Measurements from ENCODE around the gene AHNAK2.
"Not testable (repeated sequence)": the region's sequence is repeated elsewhere in the genome, so short reads cannot be mapped to it uniquely, and the experiment has no call there.

Gene AHNAK2

GRCh38 chr14:104926619-104927431, 51.3 kb downstream of the AHNAK2 start:
- peak; percentile 34 for ATAC-seq
- no peak overlapping the region for H3K27ac Mint-ChIP-seq

GRCh38 chr14:104925855-104926609, 52.1 kb downstream of the AHNAK2 start:
- no peak overlapping the region for H3K27ac Mint-ChIP-seq
- DNase-seq (ENCODE audit: low spot score in 2 of 2) (no peak), ATAC-seq (no peak)
- no peak overlapping the region for H3K4me3 Mint-ChIP-seq
- no peaks in the 10 kb centered on the region for H3K36me3 Mint-ChIP-seq
- no peaks in the 10 kb centered on the region for H3K4me1 Mint-ChIP-seq
- H3K9me3 Mint-ChIP-seq = no peaks in the 10 kb centered on the region

More at GRCh38 chr14:104926619-104927431, 51.3 kb downstream of the AHNAK2 start:
- Mint-ChIP-seq H3K9me3 (no peaks in the 10 kb centered on the region), H3K4me1 (no peaks in the 10 kb centered on the region), H3K4me3 (no peak overlapping the region), H3K36me3 (no peaks in the 10 kb centered on the region)
- DNase-seq (ENCODE audit: low spot score in 2 of 2) = no peak

- no peak for ATAC-seq
- DNase-seq (ENCODE audit: low spot score in 2 of 2) = no peak
- no peak overlapping the region for H3K4me3 Mint-ChIP-seq
- H3K9me3 Mint-ChIP-seq = no peaks in the 10 kb centered on the region
- H3K36me3 Mint-ChIP-seq = no peaks in the 10 kb centered on the region
- no peak overlapping the region for H3K27ac Mint-ChIP-seq
- H3K4me1 Mint-ChIP-seq = no peaks in the 10 kb centered on the region
Measured at GRCh38 chr14:104925214-104925854, 52.8 kb downstream of the AHNAK2 start.

DNA sequence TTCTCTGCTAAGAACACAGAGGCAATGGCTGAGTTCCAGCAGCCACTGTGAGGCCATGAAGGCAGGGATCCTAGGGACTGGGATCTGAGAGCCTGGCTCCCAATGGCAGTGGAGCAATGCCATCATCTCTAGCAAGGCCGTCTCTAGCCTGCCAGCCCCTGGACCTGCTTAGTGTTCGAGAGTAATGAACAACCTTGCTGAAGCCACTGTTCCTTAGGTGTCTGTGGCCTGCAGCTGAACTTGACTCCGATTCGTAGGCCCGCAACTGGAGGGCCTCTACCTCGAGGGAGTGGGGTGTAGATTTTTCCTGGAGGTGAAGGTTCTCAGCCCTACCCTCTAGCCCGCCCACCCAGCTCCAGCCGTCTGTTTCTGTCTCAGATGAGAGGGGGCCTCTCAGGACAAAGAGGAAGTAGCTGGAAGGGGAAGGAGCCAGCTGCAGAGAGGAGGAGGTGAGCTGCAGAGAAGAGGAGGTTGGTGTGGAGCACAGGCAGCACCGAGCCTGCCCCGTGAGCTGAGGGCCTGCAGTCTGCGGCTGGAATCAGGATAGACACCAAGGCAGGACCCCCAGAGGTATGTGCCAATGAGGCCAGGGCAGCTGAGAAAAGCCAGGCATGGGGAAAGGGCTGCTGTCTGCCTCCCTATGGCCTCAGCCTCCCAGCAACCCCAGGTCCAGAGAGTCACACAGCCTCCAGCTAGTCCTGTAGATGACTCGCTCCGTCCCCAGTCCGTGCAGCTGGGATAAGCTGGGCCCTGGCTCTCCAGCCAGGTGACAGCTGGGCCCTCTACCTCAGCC, 53.6 kb downstream of the AHNAK2 start, which contains the start of gene PLD4:
Gene PLD4 (plus strand): TSS at position 459 of the 793 bp plus-strand sequence. CDS start 2,262 bp downstream, outside the sequence.
- Mint-ChIP-seq H3K27ac (no peak within 1 kb of the TSS), H3K9me3 (no peaks in the 10 kb centered on the region), H3K4me1 (no peaks in the 10 kb centered on the region), H3K4me3 (no peak within 1 kb of the TSS), H3K36me3 (no peaks in the 10 kb centered on the region)
- ATAC-seq = no peak
- no peak for DNase-seq (ENCODE audit: low spot score in 2 of 2)

DNA sequence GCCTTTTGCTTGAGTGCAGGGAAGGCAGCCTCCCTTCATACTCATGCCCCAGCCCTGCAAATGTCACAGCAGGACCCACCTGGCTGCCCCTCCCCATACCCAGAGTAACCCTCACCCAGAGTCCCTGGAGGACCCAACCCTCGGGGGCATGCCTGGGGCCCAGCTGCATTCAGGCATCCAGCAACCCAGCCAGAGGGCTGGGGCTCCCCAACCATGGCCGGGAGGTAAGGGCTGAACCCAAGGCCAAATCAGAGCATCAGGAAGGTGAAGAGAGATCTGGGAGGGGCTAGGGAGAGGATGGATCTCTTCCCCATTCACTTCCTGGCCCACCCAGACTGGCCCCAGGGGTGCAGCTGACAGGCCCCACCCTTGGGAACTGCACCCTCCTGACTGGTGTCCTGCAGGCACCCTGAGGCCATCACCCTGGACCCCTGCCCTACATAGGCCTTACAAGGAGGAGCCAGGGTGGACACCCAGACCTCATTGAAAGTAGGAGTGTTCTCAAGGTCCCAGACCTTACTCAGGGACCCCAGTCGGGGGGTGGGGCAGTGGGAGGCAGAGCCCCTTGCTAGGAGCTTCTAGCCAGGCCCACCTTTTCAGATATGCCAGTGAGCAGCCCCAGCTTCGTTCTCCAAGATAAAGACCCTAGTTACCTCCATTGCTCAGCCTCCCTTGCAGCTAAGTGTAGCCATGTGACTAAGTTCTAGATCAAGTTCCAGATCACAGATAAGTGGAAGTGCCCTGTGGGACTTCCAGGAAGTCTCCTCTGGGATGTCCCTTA, 54.3 kb downstream of the AHNAK2 start:
- no peak overlapping the region for H3K27ac Mint-ChIP-seq
- no peaks in the 10 kb centered on the region for H3K9me3 Mint-ChIP-seq
- H3K4me3 Mint-ChIP-seq = no peak overlapping the region
- H3K4me1 Mint-ChIP-seq = no peaks in the 10 kb centered on the region
- no peaks in the 10 kb centered on the region for H3K36me3 Mint-ChIP-seq
- DNase-seq (ENCODE audit: low spot score in 2 of 2) (no peak), ATAC-seq (no peak)

DNA sequence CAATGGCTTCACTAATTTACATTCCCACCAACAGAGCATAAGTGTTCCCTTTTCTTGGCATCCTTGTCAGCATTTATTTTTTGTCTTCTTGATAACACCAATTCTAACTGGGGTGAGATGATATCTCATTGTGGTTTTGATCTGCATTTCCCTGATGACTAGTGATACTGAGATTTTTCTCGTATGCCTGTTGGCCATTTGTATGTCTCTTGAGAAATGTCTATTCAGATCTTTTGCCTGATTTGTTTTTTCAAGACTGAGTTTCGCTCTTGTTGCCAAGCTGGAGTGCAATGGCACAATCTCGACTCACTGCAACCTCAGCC, 58.2 kb downstream of the AHNAK2 start:
- no peaks in the 10 kb centered on the region for H3K36me3 Mint-ChIP-seq
- H3K4me1 Mint-ChIP-seq = no peaks in the 10 kb centered on the region
- DNase-seq (ENCODE audit: low spot score in 2 of 2) (no peak), ATAC-seq (no peak)
- no peaks in the 10 kb centered on the region for H3K9me3 Mint-ChIP-seq
- no peak overlapping the region for H3K27ac Mint-ChIP-seq
- no peak overlapping the region for H3K4me3 Mint-ChIP-seq

DNA sequence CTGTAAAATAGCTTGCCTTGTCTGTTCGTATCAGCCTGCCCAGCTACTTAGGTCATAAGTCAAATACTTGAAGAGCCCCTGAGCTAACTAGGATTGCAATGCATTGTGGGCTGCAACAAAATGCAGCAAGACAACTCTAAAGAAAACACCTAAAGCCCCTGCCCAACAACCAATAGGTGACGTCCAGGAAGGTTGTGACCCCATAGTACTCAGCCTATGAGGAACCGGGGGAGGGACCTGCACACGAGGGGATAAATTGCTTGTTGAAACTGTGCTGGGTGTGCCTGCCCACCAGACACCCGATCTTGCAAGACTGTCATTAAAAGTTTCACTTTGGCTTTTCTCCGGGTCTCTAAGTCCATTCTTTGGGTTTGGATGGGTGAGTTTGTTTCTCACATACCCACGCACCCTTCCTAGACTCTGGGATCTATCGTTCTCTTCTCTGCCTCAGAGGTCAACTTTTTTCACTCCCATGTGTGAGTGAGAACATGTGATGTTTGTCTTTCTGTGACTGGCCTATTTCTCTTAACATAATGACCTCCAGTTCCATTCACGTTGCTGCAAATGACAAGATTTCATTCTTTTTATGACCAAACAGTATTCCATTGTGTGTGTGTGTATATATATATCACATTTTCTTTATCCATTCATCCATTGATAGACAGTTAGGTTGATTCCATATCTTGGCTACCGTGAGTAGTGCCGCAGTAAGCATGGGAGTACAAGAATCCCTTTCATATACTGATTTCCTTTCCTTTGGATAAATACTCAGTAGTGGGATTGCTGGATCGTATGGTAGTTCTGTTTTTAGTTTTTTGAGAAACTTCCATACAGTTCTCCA, 58.8 kb downstream of the AHNAK2 start:
- not testable (repeated sequence) for H3K4me3 Mint-ChIP-seq; ATAC-seq; DNase-seq (ENCODE audit: low spot score in 2 of 2); H3K4me1 Mint-ChIP-seq; H3K36me3 Mint-ChIP-seq; H3K9me3 Mint-ChIP-seq; H3K27ac Mint-ChIP-seq

DNA sequence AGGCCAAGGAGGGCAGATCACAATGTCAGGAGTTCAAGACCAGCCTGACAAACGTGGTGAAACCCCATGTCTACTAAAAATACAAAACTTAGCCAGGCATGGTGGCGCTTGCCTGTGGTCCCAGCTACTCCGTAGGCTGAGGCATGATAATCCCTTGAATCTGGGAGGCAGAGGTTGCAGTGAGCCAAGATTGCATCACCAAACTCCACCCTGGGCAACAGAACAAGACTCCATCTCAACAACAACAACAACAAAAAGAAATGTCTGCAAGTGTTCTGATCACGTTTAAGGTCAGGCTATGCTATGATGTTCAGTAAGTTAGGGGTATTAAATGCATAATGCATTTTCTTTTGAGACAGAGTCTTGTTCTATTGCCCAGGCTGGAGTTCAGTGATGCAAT, 60.2 kb downstream of the AHNAK2 start:
- H3K27ac Mint-ChIP-seq = no peak overlapping the region
- ATAC-seq = no peak
- no peak for DNase-seq (ENCODE audit: low spot score in 2 of 2)
- H3K4me1 Mint-ChIP-seq = no peaks in the 10 kb centered on the region
- H3K4me3 Mint-ChIP-seq = no peak overlapping the region
- H3K9me3 Mint-ChIP-seq = no peaks in the 10 kb centered on the region
- no peaks in the 10 kb centered on the region for H3K36me3 Mint-ChIP-seq

DNA sequence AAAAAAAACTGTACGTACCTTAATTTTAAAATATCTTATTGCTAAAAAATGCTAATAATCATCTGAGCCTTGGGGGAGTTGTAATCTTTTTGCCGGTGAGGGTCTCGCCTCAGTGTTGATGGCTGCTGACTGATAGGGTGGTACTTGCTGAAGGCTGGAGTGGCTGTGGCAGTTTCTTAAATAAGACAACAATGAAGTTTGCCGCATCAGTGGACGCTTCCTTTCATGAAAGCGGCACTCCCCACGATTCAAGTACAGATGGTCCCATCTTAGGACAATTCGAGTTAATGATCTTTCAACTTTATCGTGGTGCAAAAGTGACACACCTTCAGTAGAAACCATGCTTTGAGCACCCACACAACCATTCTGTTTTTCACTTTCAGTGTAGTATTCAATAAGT, 61.1 kb downstream of the AHNAK2 start:
- ATAC-seq (no peak), DNase-seq (ENCODE audit: low spot score in 2 of 2) (no peak)
- Mint-ChIP-seq H3K36me3 (no peaks in the 10 kb centered on the region), H3K9me3 (peaks cover 1% of the 10 kb centered on the region), H3K4me3 (no peak overlapping the region), H3K27ac (no peak overlapping the region), H3K4me1 (no peaks in the 10 kb centered on the region)

DNA sequence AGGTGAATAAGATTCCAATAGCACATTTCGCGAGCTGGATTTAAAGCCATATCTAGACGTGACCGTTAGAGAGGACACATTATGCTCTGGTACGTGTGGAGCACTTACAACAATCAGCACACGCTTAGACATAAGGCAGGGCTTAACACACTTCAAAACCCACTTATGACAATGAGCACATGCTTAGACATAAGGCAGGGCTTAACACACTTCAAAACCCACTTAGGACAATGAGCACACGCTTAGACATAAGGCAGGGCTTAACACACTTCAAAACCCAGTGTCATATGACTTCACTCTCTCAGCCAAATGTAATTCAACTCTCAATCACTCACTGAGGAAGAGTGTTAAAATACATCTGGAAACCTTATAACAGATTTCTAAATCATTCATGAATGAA, 64.7 kb downstream of the AHNAK2 start:
- no peak overlapping the region for H3K4me3 Mint-ChIP-seq
- no peaks in the 10 kb centered on the region for H3K36me3 Mint-ChIP-seq
- H3K9me3 Mint-ChIP-seq = peaks cover 3% of the 10 kb centered on the region
- H3K27ac Mint-ChIP-seq = no peak overlapping the region
- DNase-seq (ENCODE audit: low spot score in 2 of 2) = no peak
- ATAC-seq = no peak
- H3K4me1 Mint-ChIP-seq = no peaks in the 10 kb centered on the region

DNA sequence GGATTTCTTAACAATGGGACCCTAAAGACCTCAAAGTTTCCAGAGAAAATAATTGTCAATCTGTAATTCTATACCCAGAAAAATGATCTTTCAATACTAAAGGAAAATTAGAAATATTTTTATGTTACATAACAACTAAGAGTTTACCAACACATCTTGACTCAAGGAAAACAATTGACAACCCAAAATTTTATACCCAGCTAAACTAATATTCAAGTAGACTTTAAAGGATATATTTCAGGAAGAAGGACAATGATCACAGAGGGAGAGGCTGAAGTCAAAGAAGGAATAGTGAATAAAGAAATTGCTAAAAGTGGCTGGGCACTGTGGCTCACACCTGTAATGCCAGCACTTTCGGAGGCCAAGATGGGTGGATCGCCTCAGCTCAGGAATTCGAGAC, 66.1 kb downstream of the AHNAK2 start:
- no peak overlapping the region for H3K27ac Mint-ChIP-seq

GRCh38 chr14:104908303-104908702, 69.9 kb downstream of the AHNAK2 start:
- no peak for ATAC-seq
- no peak overlapping the region for H3K27ac Mint-ChIP-seq
- H3K36me3 Mint-ChIP-seq = no peaks in the 10 kb centered on the region
- H3K4me1 Mint-ChIP-seq = no peaks in the 10 kb centered on the region
- no peak for DNase-seq (ENCODE audit: low spot score in 2 of 2)
- H3K4me3 Mint-ChIP-seq = no peak overlapping the region
- peaks cover 3% of the 10 kb centered on the region for H3K9me3 Mint-ChIP-seq

More for the DNA sequence above, 66.1 kb downstream of the AHNAK2 start:
- H3K9me3 Mint-ChIP-seq = peaks cover 3% of the 10 kb centered on the region
- DNase-seq (ENCODE audit: low spot score in 2 of 2) = no peak
- H3K4me3 Mint-ChIP-seq = no peak overlapping the region
- H3K36me3 Mint-ChIP-seq = no peaks in the 10 kb centered on the region
- no peak for ATAC-seq
- no peaks in the 10 kb centered on the region for H3K4me1 Mint-ChIP-seq

GRCh38 chr14:104905579-104905933, 72.6 kb downstream of the AHNAK2 start:
- not testable (repeated sequence) for H3K27ac Mint-ChIP-seq; H3K36me3 Mint-ChIP-seq; H3K9me3 Mint-ChIP-seq; ATAC-seq; H3K4me1 Mint-ChIP-seq; DNase-seq (ENCODE audit: low spot score in 2 of 2); H3K4me3 Mint-ChIP-seq
